Psoas muscle (tissue), 8 donors: Measurements from ENCODE around the gene SRD5A3. TPM values are rescaled to one million over a fixed set of nuclear protein-coding genes. Genes with fewer than 3 reads are reported as not detected.

ENCODE experiments used
- ATAC-seq, 4 donors: fragments of 200-7000 bp; cut with Tn5 transposase; one replicate each; pipeline ENCODE4 v1.9.1; 2020; ENCODE audit warnings: moderate library complexity in 3 of 4, mild to moderate bottlenecking in 2 of 4
- DNase-seq, 2 donors: peaks; one replicate each; pipeline ENCODE4 v3.0.0-alpha.2; 2020
- H3K27ac ChIP-seq: fragments of 200-600 bp; one replicate; pipeline ENCODE4 v1.8.0; 2022
- H3K27me3 ChIP-seq, 3 donors: fragments of 200-600 bp in 1 of 3; one replicate each; pipeline versions ENCODE4 v1.6.1 to v1.8.0; 2013 to 2022; ENCODE audit warnings: low read length in 2 of 3, mild to moderate bottlenecking in 2 of 3, moderate library complexity in 1 of 3; ENCODE audit not compliant: insufficient read depth in 3 of 3
- H3K36me3 ChIP-seq, 2 donors: fragments of 200-600 bp in 1 of 2; one replicate each; pipeline versions ENCODE4 v1.6.1 to v1.8.0; 2013 to 2022; ENCODE audit warnings: low read depth in 1 of 2, mild to moderate bottlenecking in 1 of 2, moderate library complexity in 1 of 2; ENCODE audit not compliant: insufficient read depth in 1 of 2
- H3K4me1 ChIP-seq: fragments of 200-600 bp; one replicate; pipeline ENCODE4 v1.8.0; 2022
- H3K4me3 ChIP-seq: fragments of 200-600 bp; one replicate; pipeline ENCODE4 v1.8.0; 2022; ENCODE audit warnings: mild to moderate bottlenecking
- H3K9me3 ChIP-seq: fragments of 200-600 bp; one replicate; pipeline ENCODE4 v1.8.0; 2022
- WGBS, 3 donors: extraction: QIAGEN DNeasy Blood & Tissue Kit; methylation state at CpG; one replicate each; pipeline versions ENCODE4 v1.1.6 to v1.1.7; 2013; 5-methylcytosine and 5-hydroxymethylcytosine counted together
- intact Hi-C, 2 donors: fragments of 100-400 bp; cut with DNase I; formaldehyde crosslinking; loops; one replicate each; pipeline versions ENCODE4 v1.11.0 to v1.14.2; 2022
- polyA plus RNA-seq, 3 donors: library from polyadenylated mRNA; stranded (reverse); fragments of 200-250 nt; gene quantifications; one replicate each; pipeline ENCODE4 v1.2.3, GENCODE V29; 2013
- total RNA-seq, 4 donors: library from RNA; stranded (reverse); fragmentation: NEBNext Ultra II Directional in 2 of 4; extraction: Animal tissue kit (Norgen Biotek cat#: 25700) in 2 of 4; gene quantifications; one replicate each; pipeline versions ENCODE4 v1.2.1 to v1.2.4, GENCODE V29; 2021 to 2023
- TF ChIP-seq, protein P1 (sequence below): fragments of 200-600 bp; IDR thresholded peaks from one replicate; pipeline ENCODE4 v1.8.0; 2022; ENCODE audit warnings: antibody characterized with exemption
- donor health status: healthy with polysubstance abuse.
- donor health status: DM: no; HTN: no; CAD: no; lungs with moderate emphysema.
- donor health status: Bipolar disorder and iron deficiency.
- donor health status: healthy.
- donor health status: DM: yes; HTN: yes; CAD: no.
- donor health status: DM: no; HTN: no; CAD: no.
- donor health status: DM: no; HTN: no; CAD: no.
- donor health status: DM: yes; HTN: yes; CAD: no.

The SRD5A3 gene
- total and polyA plus RNA-seq, 7 donors, result 2.1 to 8.6 (median 4.0) TPM

- peaks cover 0 to 12% of the 10 kb centered on the region in 2 donors for H3K36me3 ChIP-seq
- H3K27me3 ChIP-seq, result no peaks in the 10 kb centered on the region
- no peaks in the 10 kb centered on the region for H3K4me1 ChIP-seq
- H3K4me3 ChIP-seq, result no peak overlapping the region
- 69 to 90% (median 70%) methylated on average over 1 of the region's 1 CpG for WGBS, 3 donors
- no peak for ATAC-seq
- intact Hi-C loops, result no loop called here
- no peak overlapping the region for H3K27ac ChIP-seq
- TF ChIP-seq, protein P1, sequence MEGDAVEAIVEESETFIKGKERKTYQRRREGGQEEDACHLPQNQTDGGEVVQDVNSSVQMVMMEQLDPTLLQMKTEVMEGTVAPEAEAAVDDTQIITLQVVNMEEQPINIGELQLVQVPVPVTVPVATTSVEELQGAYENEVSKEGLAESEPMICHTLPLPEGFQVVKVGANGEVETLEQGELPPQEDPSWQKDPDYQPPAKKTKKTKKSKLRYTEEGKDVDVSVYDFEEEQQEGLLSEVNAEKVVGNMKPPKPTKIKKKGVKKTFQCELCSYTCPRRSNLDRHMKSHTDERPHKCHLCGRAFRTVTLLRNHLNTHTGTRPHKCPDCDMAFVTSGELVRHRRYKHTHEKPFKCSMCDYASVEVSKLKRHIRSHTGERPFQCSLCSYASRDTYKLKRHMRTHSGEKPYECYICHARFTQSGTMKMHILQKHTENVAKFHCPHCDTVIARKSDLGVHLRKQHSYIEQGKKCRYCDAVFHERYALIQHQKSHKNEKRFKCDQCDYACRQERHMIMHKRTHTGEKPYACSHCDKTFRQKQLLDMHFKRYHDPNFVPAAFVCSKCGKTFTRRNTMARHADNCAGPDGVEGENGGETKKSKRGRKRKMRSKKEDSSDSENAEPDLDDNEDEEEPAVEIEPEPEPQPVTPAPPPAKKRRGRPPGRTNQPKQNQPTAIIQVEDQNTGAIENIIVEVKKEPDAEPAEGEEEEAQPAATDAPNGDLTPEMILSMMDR, result no peak
- DNase-seq, result no peak
- no peaks in the 10 kb centered on the region for H3K9me3 ChIP-seq
Observed at GRCh38 chr4:55373461-55373860, 27.4 kb downstream of the SRD5A3 start.

- no peaks in the 10 kb centered on the region for H3K36me3 ChIP-seq
- no peak for DNase-seq
- TF ChIP-seq, protein P1, result no peak
- ATAC-seq, result no peak
- H3K27ac ChIP-seq, result no peak overlapping the region
- H3K4me1 ChIP-seq, result no peaks in the 10 kb centered on the region
- H3K27me3 ChIP-seq, result no peaks in the 10 kb centered on the region
- 76 to 83% (median 77%) methylated on average over 2 of the region's 2 CpGs for WGBS, 3 donors
- intact Hi-C loops, result no loop called here
- H3K9me3 ChIP-seq, result no peaks in the 10 kb centered on the region
- no peak overlapping the region for H3K4me3 ChIP-seq
Observed at GRCh38 chr4:55376698-55377097, 30.7 kb downstream of the SRD5A3 start.

DNA sequence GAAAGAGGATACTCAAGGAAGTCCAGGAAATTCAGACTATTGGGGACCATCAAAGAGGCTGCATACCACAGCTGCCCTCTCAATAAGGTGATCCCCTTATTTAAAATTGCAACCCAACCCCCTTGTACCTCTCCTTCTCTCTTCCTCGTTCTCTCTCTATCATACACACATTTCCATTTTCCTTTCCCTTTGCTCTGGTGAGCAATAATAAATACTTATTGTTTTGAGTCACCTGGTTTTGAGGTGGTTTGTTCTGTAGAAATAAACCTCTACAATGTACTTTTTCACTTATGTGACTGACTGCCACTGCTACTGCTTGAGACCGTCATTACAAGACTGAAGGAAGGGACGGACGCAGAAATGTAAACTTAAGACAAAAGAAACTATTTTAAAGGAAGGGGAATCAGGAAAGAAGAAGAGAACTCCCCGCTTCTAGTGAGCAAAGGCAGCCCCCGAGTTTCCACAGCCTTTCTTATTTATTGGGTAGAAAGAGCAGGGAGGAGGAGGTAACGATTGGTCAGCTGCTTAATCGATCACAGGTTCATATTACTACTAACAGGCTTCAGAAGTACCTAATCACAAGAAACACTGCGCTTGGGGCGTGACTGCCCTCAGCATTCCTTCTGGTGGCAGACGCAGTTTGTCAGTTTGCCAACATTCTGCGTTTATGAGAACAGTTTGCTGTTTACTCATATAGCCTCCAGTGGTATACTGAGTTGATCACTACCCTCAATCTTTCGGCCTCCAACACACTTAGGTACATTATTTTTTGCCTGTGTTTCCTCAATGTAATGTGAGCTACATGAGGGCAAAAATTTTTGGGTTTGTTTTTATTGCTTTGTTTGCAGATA, 32.8 kb downstream of the SRD5A3 start:
- H3K27me3 ChIP-seq, result no peaks in the 10 kb centered on the region
- no peaks in the 10 kb centered on the region for H3K36me3 ChIP-seq
- intact Hi-C loops, result no loop called here
- no peak overlapping the region for H3K4me3 ChIP-seq
- no peak for ATAC-seq
- DNase-seq, result no peak
- no peak overlapping the region for H3K27ac ChIP-seq
- H3K4me1 ChIP-seq, result no peaks in the 10 kb centered on the region
- TF ChIP-seq, protein P1, result no peak
- no peaks in the 10 kb centered on the region for H3K9me3 ChIP-seq
- WGBS, 3 donors, result 71 to 72% (median 72%) methylated on average over 13 of the region's 13 CpGs

DNA sequence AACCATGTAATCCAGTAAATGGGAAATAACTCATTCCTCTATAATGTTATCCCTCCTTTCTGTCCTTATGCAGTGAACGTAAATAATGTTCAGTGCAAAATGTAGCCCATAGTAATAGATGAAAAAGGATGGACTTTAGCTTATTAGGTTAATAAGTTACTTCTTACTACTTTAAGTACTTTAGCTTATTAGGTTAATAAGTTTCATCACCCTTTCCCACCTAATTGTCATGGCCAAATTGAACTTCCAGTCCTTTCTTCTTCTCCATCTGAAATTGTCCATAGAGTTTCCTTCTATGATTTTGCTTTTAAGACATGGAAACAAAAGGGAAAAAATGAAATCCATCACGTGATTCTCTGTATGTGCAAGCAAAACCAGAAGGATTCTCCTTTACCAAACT, 34.5 kb downstream of the SRD5A3 start:
- H3K4me1 ChIP-seq, result no peaks in the 10 kb centered on the region
- 82 to 86% (median 86%) methylated on average over 2 of the region's 2 CpGs for WGBS, 3 donors
- H3K36me3 ChIP-seq, result no peaks in the 10 kb centered on the region
- H3K4me3 ChIP-seq, result no peak overlapping the region
- H3K27me3 ChIP-seq, result no peaks in the 10 kb centered on the region
- intact Hi-C loops, result no loop called here
- no peak for DNase-seq
- no peaks in the 10 kb centered on the region for H3K9me3 ChIP-seq
- TF ChIP-seq, protein P1, result no peak
- no peak overlapping the region for H3K27ac ChIP-seq
- ATAC-seq, result no peak

DNA sequence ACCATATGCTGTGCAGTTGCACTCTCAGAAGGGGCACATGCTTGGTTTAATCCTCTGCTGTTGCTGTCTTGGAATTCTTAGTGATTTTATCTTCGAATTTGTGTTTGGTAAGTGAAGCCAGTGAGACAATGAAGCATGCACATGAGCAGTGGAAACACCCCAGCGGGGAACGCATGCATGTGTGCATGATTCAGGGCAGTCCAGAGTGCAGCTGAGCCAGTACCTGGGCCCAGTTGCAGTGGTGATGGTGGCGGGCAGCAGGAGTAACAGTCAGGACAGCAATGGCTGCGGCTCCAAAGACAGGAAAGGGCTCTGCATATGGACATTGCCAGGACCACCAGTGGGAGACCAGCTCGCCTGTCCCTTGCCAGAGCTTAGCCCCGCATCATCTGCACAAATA, 35.5 kb downstream of the SRD5A3 start:
- DNase-seq (no peak), ATAC-seq (no peak)
- Histone ChIP-seq H3K27me3 (no peaks in the 10 kb centered on the region), H3K36me3 (no peaks in the 10 kb centered on the region), H3K4me3 (no peak overlapping the region), H3K4me1 (no peaks in the 10 kb centered on the region), H3K9me3 (no peaks in the 10 kb centered on the region), H3K27ac (no peak overlapping the region)
- 86 to 92% (median 91%) methylated on average over 7 of the region's 7 CpGs for WGBS, 3 donors
- intact Hi-C loops, result no loop called here
- TF ChIP-seq, protein P1, result no peak
